DMS153 treated with DMSO at 0.1 percent for 48 hours (cell line): ENCODE measurements around the gene VILL.
A peak's percentile ranks its signal among the peaks of the same experiment; 100 is the strongest.

ENCODE experiments used
- DNase-seq: peaks from one replicate; lab custom pipeline; 2025; ENCODE audit not compliant: unreplicated experiment; lab: John Stamatoyannopoulos, UW

Gene VILL

DNA sequence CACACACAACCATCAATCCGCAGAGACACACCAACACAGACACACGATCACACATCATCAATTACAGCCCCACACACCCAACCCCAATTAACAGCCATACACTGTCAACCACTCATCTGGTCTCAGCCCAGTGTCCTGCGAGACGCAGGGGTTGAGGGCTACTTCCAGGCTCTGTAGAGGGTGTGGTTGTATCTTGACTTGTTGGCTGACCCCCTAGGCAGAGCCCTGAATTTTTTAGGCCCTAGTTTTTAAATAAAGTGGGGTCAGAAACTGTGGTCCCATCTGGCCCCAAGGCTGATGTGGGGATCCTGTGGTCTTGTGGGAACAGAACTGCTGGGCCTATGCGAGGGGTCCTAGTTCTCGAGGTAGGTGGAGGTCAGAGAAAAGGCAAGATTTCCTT lies 9.2 kb downstream of the VILL start:
- no peak for DNase-seq

GRCh38 chr3:38000242-38000916 lies 9.8 kb downstream of the VILL start:
- DNase-seq, result no peak

GRCh38 chr3:38000965-38001455 lies 10.4 kb downstream of the VILL start:
- no peak for DNase-seq

- DNase-seq, result peak; percentile 1
Measured at GRCh38 chr3:38001456-38002081, 11.0 kb downstream of the VILL start.

DNA sequence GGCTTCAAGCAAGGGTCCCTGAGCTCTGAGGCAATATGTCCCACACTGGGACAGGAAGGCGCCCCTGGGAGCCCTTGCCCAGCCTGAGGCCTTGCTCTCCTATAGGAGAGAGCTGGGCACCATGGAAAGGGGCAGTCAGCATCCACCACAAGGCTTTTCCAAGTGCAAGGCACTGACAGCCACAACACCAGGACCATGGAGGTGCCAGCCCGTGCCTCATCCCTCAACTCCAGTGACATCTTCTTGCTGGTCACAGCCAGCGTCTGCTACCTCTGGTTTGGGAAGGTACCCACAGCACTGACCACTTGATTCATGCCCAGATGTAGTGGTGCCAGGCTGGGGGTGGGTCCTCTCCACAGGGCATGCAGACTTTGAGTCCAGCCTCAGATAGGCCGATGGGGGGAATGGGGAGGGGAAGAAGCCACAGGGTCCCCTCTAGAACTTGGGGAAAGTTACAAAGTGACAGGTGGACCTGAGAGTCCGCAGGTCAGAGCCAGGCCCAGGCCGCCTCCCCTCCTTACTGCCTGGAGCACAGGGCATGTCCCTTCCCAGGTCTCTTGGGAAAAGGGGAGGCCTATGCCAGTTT lies 11.8 kb downstream of the VILL start:
- DNase-seq, result no peak

DNA sequence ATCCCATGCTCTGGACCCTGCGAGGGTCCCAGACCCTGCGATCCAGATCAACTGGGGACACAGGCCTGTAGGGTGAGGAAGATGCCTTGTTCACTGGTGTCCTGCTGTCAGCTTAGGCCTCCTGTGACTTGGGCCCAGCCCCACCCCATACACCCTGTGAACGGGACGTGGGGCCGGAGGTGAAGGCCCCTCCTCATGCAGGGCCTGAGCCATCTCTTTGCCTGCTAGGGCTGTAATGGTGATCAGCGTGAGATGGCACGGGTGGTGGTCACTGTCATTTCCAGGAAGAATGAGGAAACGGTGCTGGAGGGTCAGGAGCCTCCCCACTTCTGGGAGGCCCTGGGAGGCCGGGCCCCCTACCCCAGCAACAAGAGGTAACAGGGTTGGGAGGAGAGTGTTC lies 12.4 kb downstream of the VILL start:
- DNase-seq, result no peak

DNA sequence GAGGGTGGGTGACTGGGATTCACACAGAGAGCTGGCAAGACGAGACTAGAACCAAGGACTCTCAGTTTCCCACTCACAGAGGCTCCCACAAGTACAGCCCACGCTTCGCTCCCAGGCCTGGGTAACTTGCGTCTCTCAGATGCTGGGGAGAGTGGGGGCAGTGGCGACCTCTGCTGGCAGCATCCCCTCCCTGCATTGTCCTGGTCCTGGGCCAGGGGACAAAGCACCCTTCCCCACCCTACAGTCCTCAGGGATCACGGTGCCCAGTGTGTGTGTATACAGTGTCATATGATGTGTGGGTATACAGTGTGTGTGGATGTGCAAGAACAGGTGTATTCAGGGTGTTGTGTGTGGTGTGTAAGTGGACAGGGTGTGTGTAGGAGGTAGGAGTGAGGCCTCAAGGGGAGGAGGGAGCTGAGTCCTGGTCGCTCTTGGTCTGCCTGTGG lies 12.8 kb downstream of the VILL start:
- DNase-seq, result no peak

DNA sequence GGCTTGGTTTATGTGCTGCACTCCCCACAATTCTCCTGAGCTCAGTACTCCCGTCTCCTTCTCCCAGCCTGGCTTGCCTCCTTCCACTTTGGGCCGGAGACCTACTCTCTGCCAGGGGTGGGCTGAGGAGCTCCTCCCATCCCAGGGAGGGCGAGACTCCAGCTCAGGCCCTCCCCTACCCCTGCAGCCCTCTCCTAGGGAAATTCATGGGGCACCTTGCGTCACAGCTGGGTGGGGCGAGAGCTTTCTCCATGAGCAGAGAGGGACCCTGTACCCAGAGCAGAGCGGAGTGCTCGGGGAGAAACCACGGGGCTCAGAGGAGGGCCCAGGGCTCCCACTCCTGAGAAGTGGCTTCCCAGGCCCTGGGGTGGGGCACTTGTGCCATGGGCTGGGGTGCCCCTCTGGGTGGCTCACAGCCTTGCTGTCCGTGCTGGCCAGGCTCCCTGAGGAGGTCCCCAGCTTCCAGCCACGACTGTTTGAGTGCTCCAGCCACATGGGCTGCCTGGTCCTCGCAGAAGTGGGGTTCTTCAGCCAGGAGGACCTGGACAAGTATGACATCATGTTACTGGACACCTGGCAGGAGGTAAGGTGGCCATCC lies 13.3 kb downstream of the VILL start:
- no peak for DNase-seq

DNA sequence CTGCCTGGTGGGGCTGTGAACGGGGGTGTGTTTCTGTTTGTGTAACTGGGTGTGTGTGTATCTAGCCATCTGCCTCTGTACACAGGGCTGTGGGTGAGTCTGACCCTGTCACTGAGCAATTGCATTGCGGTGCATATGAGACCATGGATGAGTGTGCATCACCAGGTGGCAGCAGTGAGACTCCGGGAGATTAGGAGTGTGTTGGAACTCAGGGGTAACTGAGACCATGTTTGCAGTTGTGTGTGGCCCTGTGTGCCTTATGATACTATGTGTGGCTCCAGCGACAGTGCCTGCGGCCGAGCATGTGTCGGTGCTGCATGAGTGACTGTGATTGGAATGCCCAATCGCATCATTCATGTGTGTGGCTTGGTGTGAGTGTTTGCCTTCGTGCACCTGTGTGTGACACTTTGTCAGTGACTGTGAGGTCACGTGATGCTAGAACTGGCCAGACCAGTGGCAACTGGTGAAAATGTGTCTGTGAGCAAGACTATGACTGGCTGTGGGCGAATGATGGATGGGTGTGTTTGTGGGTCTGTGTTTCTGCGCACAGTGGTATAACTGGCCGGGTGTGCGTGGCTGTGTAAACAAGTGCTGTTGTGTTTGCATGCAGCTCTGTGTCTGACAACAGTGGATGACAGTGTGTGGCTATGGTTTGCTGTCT lies 14.0 kb downstream of the VILL start:
- peak; percentile 1 for DNase-seq

- DNase-seq, result no peak
Measured at GRCh38 chr3:38005076-38006020, 14.8 kb downstream of the VILL start.

DNA sequence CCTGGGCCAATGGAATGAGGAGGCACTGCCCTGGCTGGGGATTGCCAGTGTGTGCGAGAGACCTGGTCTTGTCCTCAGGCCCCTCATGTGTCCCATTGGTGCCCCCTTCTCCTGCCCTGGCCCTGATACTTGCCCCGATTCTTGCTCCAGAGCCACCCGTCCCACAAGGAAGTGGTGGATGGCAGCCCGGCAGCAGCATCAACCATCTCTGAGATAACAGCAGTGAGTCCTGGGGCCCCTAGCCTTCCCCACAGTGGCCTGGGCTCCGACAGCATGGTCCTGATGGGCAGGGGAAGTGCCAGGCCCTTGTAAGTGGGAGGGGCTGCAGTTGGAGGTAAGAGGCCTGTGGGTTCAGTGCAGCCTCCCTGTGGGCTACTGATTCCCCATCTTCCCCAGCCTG lies 15.4 kb downstream of the VILL start:
- no peak for DNase-seq

GRCh38 chr3:38006445-38006995 lies 15.9 kb downstream of the VILL start:
- no peak for DNase-seq

- DNase-seq, result no peak
Measured at GRCh38 chr3:38007754-38008090, 17.1 kb downstream of the VILL start.

DNA sequence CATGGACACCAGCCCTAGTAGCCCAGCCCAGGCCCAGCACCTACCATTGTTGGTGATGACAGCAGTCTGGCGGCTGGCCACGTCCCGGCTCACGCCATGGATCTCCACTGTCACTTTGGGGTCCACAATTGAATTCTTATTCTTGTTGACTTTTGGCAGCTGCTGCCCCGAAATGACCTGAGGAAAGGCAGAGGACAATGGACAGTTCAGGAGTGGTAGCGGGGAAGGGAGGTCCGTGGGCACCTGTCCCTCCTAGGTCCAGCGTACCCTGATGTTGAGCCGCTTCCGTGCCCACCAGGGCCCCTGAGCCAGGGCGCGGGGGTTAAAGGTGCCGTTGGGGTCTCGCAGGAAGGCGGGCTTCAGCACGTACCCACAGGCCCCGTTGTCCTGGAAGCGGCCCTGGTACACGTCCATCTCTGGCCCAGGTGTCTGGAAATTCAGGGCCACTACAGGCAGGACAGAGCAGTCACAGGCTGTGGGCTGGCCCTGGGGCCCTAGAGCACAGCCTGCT lies 17.7 kb downstream of the VILL start:
- DNase-seq, result no peak

DNA sequence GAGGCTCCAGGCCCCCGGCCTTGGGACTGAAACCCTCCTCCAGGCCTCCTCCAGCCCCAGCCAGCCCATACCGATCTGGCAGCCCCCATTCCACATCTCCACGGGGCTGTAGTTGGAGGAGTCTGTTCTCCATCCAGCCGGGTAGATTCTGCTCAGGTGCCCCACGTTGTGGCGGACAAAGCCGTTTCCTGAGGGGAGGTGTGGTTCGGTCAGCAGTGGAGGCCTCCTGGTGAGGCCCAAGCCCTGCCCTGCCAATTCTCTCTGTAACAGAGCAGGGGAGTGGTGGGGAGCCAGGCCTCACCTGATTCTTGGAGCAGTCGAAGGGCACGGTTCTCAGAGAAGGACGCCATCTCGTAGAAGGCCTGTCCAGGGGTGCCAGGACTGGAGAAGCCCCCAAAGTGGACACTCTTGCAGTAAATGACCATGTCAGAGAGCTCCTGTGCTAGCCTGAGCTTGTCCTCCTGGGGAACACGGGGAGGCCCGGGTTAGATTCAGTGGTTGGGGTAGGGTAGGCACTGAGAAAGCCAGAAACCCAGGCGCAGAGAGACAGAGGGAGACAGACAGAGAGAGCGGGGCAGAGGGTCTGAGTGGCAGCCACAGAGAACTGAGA lies 18.5 kb downstream of the VILL start:
- no peak for DNase-seq

- DNase-seq, result no peak
Measured at GRCh38 chr3:38009807-38010591, 19.4 kb downstream of the VILL start.

DNA sequence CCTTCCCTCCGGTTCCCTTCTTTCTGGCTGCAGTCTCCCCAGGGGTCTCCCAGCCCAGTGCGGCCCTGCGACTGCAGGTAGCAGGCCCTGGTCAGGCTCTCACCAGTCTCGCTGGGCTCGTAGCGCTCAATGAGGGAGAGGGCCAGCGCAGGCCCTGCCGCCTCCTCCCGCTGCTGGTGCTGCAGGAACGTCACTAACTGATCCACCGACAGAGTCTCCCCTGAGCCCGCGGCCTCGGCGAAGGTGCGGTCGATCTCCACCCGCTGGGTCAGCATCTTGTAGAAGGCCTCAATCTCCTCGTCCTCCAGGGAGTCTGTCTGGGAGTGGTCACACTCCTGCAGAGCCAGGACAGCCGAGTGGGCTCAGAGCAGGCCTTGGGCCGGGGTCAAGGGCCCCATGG lies 20.5 kb downstream of the VILL start:
- no peak for DNase-seq

GRCh38 chr3:38015485-38015884 lies 24.9 kb downstream of the VILL start:
- no peak for DNase-seq

GRCh38 chr3:38015984-38016383 lies 25.4 kb downstream of the VILL start:
- DNase-seq, result no peak
